Measurements from ENCODE around the gene PIP5K1C.

- no peak for TF ChIP-seq MAZ (IDR thresholded peaks at IDR 0.05; ENCODE audit: borderline replicate concordance, low read depth, low read length)
- TF ChIP-seq SMC3 (IDR thresholded peaks at IDR 0.05): no peak
- no peak for TF ChIP-seq CTCF (IDR thresholded peaks at IDR 0.05)
- TF ChIP-seq HDAC2 (IDR thresholded peaks at IDR 0.05): no peak
- no peak for TF ChIP-seq HOXB5 (CRISPR knock-in tag; IDR thresholded peaks at IDR 0.05)
- no peak for TF ChIP-seq CEBPB (IDR thresholded peaks at IDR 0.05)
- TF ChIP-seq RNF2 (IDR thresholded peaks at IDR 0.05; ENCODE audit: borderline replicate concordance, low read depth): no peak
- TF ChIP-seq NR3C1 (IDR thresholded peaks at IDR 0.05): no peak
- no peak for TF ChIP-seq REST (IDR thresholded peaks at IDR 0.05)
- TF ChIP-seq POLR2A (IDR thresholded peaks at IDR 0.05; ENCODE audit: low read length): no peak
Measured at GRCh38 chr19:3695124-3695733, 5.0 kb downstream of the PIP5K1C start.

Measured in A549 (cell line).